Measurements from ENCODE around the gene NRTN. TPM values are rescaled to one million over a fixed set of nuclear protein-coding genes. Genes with fewer than 3 reads are reported as not detected.

NRTN gene
- total RNA-seq, 1 donor from 2014 or later: 0.40 TPM

GRCh38 chr19:5789886-5790558 lies 14.8 kb upstream of the NRTN start:
- Mint-ChIP-seq H3K27ac (ENCODE audit: unreplicated experiment) (peak overlapping the region; percentile 99), H3K27me3 (ENCODE audit: unreplicated experiment) (no peaks in the 10 kb centered on the region), H3K9me3 (ENCODE audit: unreplicated experiment) (no peaks in the 10 kb centered on the region), H3K4me1 (ENCODE audit: unreplicated experiment) (peaks cover 7% of the 10 kb centered on the region), H3K4me3 (ENCODE audit: unreplicated experiment) (peak overlapping the region; percentile 99), H3K36me3 (ENCODE audit: unreplicated experiment) (peaks cover 17% of the 10 kb centered on the region)
- TF ChIP-seq, protein P1, sequence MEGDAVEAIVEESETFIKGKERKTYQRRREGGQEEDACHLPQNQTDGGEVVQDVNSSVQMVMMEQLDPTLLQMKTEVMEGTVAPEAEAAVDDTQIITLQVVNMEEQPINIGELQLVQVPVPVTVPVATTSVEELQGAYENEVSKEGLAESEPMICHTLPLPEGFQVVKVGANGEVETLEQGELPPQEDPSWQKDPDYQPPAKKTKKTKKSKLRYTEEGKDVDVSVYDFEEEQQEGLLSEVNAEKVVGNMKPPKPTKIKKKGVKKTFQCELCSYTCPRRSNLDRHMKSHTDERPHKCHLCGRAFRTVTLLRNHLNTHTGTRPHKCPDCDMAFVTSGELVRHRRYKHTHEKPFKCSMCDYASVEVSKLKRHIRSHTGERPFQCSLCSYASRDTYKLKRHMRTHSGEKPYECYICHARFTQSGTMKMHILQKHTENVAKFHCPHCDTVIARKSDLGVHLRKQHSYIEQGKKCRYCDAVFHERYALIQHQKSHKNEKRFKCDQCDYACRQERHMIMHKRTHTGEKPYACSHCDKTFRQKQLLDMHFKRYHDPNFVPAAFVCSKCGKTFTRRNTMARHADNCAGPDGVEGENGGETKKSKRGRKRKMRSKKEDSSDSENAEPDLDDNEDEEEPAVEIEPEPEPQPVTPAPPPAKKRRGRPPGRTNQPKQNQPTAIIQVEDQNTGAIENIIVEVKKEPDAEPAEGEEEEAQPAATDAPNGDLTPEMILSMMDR (IDR thresholded peaks at IDR 0.05): no peak
- no peak for DNase-seq (ENCODE audit: extremely low spot score, unreplicated experiment)

DNA sequence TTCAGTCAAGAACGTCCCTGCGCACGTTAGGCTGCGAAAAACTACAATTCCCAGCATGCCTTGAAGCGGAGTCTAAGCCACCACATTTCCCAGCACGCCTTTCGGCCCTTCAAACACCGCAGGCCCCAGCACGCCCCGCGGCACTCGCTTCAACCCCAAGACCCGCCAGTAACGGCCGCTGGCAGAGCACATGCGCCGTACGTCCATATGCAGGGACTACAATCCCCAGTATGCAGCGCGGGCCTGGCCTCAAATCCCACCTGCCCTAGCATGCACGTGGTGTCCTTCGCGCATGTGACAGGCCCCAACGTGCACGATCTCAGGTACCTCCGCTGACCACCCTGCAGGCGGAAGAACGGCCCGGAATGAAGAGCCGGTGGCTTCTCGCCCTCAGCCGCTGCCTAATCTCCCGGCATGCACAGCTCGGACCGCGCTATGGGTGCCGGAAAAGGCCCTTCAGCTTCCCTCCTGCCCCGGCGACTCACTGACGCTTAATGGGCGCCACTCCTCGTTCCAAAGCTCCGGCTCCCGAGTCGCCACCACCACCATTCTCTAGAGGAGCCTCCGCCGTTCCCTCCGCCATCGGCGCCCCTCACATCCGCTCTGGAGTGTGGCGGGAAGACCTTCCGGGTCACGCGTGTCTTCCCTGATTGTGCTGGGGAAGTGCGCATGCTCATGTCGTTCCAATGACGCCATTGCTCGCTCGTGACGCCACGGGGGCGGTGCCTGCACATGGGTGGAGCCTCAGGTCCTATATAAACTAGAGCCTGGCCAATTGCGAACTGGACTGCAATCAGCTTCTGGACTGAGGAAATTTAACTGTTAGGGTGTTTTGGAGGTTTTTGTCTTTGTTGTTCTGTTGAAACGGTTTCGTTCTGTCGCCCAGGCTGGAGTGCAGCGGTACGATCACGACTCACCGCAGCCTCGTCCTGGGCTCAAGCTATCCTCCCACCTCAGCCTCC lies 14.0 kb upstream of the NRTN start, which contains the start of gene DUS3L:
Gene DUS3L (minus strand): TSS at position 605 of the 962 bp plus-strand sequence. CDS start 22 bp downstream, at position 583.
- Mint-ChIP-seq H3K4me1 (ENCODE audit: unreplicated experiment) (peaks cover 7% of the 10 kb centered on the region), H3K27me3 (ENCODE audit: unreplicated experiment) (no peaks in the 10 kb centered on the region), H3K27ac (ENCODE audit: unreplicated experiment) (peak within 1 kb of the TSS; percentile 99), H3K4me3 (ENCODE audit: unreplicated experiment) (peak within 1 kb of the TSS; percentile 99), H3K9me3 (ENCODE audit: unreplicated experiment) (no peaks in the 10 kb centered on the region), H3K36me3 (ENCODE audit: unreplicated experiment) (peaks cover 16% of the 10 kb centered on the region)
- TF ChIP-seq, protein P1 (IDR thresholded peaks at IDR 0.05): no peak
- peak; percentile 98 for DNase-seq (ENCODE audit: extremely low spot score, unreplicated experiment)

DNA sequence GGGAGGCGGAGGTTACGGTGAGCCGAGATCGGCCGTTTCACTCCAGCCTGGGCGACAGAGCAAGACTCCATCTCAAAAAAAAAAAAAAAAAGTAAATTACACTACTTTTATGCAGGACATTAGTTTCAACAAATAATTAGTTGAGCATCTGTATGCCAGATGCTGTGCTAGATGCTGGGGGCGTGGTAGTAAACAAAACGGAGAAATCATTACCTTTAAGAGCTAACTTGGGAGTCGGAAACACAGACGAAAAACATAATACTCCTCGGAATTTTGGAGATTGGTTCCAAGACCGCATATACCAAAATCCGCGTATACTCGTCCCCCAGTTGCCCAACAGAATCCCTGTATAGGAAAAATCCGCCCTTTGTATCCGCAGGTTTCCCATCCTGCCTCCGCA lies 12.6 kb upstream of the NRTN start:
- Mint-ChIP-seq H3K4me3 (ENCODE audit: unreplicated experiment) (no peak overlapping the region), H3K36me3 (ENCODE audit: unreplicated experiment) (peaks cover 10% of the 10 kb centered on the region), H3K4me1 (ENCODE audit: unreplicated experiment) (peaks cover 7% of the 10 kb centered on the region), H3K27me3 (ENCODE audit: unreplicated experiment) (no peaks in the 10 kb centered on the region), H3K9me3 (ENCODE audit: unreplicated experiment) (no peaks in the 10 kb centered on the region), H3K27ac (ENCODE audit: unreplicated experiment) (no peak overlapping the region)
- TF ChIP-seq, protein P1 (IDR thresholded peaks at IDR 0.05): no peak
- no peak for DNase-seq (ENCODE audit: extremely low spot score, unreplicated experiment)

GRCh38 chr19:5793188-5793587 lies 11.7 kb upstream of the NRTN start:
- H3K4me1 Mint-ChIP-seq (ENCODE audit: unreplicated experiment): peaks cover 7% of the 10 kb centered on the region
- peaks cover 9% of the 10 kb centered on the region for H3K36me3 Mint-ChIP-seq (ENCODE audit: unreplicated experiment)
- no peaks in the 10 kb centered on the region for H3K27me3 Mint-ChIP-seq (ENCODE audit: unreplicated experiment)
- H3K4me3 Mint-ChIP-seq (ENCODE audit: unreplicated experiment): no peak overlapping the region
- no peak overlapping the region for H3K27ac Mint-ChIP-seq (ENCODE audit: unreplicated experiment)
- H3K9me3 Mint-ChIP-seq (ENCODE audit: unreplicated experiment): no peaks in the 10 kb centered on the region
- TF ChIP-seq, protein P1 (IDR thresholded peaks at IDR 0.05): no peak
- no peak for DNase-seq (ENCODE audit: extremely low spot score, unreplicated experiment)
